Spleen (tissue), 11 donors: ENCODE measurements around the gene CSRP1. TPM values are rescaled to one million over a fixed set of nuclear protein-coding genes. Genes with fewer than 3 reads are reported as not detected.

Source experiments
- DNase-seq: peaks from one replicate; pipeline ENCODE4 v3.0.0-alpha.2; 2020
- H3K27ac ChIP-seq, 8 donors: fragments of 200-600 bp; sonication (generic) in 7 of 8; 1 replicate in 4 of 8; 2 replicates in 4 of 8; pipeline versions ENCODE4 v1.5.0 to v1.8.0; 2016 to 2021; ENCODE audit warnings: inconsistent platforms in 4 of 8, mild to moderate bottlenecking in 4 of 8, moderate library complexity in 1 of 8
- H3K27me3 ChIP-seq, 7 donors: fragments of 200-600 bp; sonication (generic) in 6 of 7; replicated peaks in 1 of 7; 1 replicate in 4 of 7; 2 replicates in 3 of 7; pipeline versions ENCODE4 v1.5.0 to v1.8.0; 2016 to 2021; ENCODE audit warnings: inconsistent platforms in 3 of 7, mild to moderate bottlenecking in 1 of 7
- H3K36me3 ChIP-seq, 6 donors: fragments of 200-600 bp; sonication (generic) in 5 of 6; 1 replicate in 4 of 6; 2 replicates in 2 of 6; pipeline versions ENCODE4 v1.5.0 to v1.8.0; 2016 to 2021; ENCODE audit warnings: inconsistent platforms in 2 of 6
- H3K4me1 ChIP-seq, 6 donors: fragments of 200-600 bp; sonication (generic) in 5 of 6; 1 replicate in 3 of 6; 2 replicates in 3 of 6; pipeline versions ENCODE4 v1.5.0 to v1.8.0; 2016 to 2021; ENCODE audit warnings: inconsistent platforms in 3 of 6
- H3K4me3 ChIP-seq, 8 donors: fragments of 200-600 bp; sonication (generic) in 7 of 8; 1 replicate in 4 of 8; 2 replicates in 4 of 8; pipeline versions ENCODE4 v1.5.0 to v1.8.0; 2016 to 2021; ENCODE audit warnings: inconsistent platforms in 4 of 8, mild to moderate bottlenecking in 4 of 8, moderate library complexity in 2 of 8
- H3K9me3 ChIP-seq, 8 donors: fragments of 200-600 bp; sonication (generic) in 7 of 8; 1 replicate in 4 of 8; 2 replicates in 4 of 8; pipeline versions ENCODE4 v1.5.0 to v1.8.0; 2016 to 2021; ENCODE audit warnings: inconsistent platforms in 4 of 8
- POLR2A ChIP-seq, 3 donors: fragments of 450-650 bp; IDR thresholded peaks; one replicate each; pipeline ENCODE4 v1.5.1; 2017; ENCODE audit warnings: antibody characterized with exemption in 3 of 3, mild to moderate bottlenecking in 1 of 3
- POLR2AphosphoS5 ChIP-seq, 3 donors: sonication (generic); formaldehyde crosslinking; IDR thresholded peaks; one replicate each; pipeline ENCODE4 v1.5.1; 2017; ENCODE audit warnings: antibody characterized with exemption in 3 of 3
- WGBS, 5 donors: extraction: QIAGEN DNeasy Blood & Tissue Kit in 3 of 5; methylation state at CpG; one replicate each; pipeline versions ENCODE4 v1.1.5 to v1.1.7; 2013 to 2018; 5-methylcytosine and 5-hydroxymethylcytosine counted together
- intact Hi-C: fragments of 100-400 bp; cut with DNase I; formaldehyde crosslinking; loops from one replicate; pipeline ENCODE4 v1.15.0; 2023; ENCODE audit warnings: low total_unique reads
- polyA plus RNA-seq, 3 donors: library from polyadenylated mRNA; stranded (reverse); fragments of 200-250 nt; gene quantifications; one replicate each; pipeline ENCODE4 v1.2.1, GENCODE V29; 2013
- total RNA-seq, 7 donors: library from RNA; depleted of rRNA in 3 of 7; stranded (reverse); fragments of >200 nt in 3 of 7; fragmentation: NEBNext Ultra II Directional in 4 of 7; extraction: Animal tissue kit (Norgen Biotek cat#: 25700) in 4 of 7; gene quantifications; one replicate each; pipeline versions ENCODE4 v1.1.0 to v1.2.1, GENCODE V29; 2016 to 2021
- TF ChIP-seq, protein P1 (sequence below), 11 experiments: fragments of 200-600 bp in 7 of 11; fragments of 450-650 bp in 4 of 11; sonication (generic) in 4 of 11; IDR thresholded peaks in 8 of 11; conservative IDR thresholded peaks in 3 of 11; 1 replicate in 7 of 11; 2 replicates in 4 of 11; pipeline versions ENCODE4 v1.4.0 to v1.8.0; 2016 to 2021; ENCODE audit warnings: antibody characterized with exemption in 11 of 11, inconsistent platforms in 4 of 11, mild to moderate bottlenecking in 1 of 11
- donor health status: healthy with polysubstance abuse.
- donor health status: DM: no; HTN: no; CAD: no; lungs with moderate emphysema.
- donor health status: DM: no; HTN: no; CAD: no.
- donor health status: Bipolar disorder and iron deficiency.
- donor health status: healthy.
- donor health status: DM: no; HTN: no; CAD: no.
- donor health status: DM: yes; HTN: yes; CAD: no.

The CSRP1 gene
- total and polyA plus RNA-seq, 10 donors = 67.1 to 360 (median 182) TPM

DNA sequence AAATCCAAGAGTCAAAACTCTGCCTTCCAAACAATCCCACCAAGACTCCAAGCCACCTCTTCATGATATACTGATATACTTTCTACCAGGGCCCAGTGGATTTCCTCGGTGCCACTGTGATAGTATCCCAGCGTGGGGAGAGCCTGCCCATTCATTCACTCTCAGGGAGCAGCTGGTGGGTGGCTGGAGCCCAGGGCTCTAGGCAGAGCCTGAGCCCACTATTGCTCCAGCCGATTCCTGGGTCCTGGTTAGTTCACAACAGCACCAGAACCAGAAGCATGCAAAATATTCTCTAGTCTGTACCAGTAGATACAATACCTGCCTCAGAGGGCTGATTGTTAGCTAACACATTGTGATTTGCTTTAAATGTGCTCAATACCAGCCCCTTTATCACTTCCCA is 831 bp downstream of the CSRP1 start:
- intact Hi-C loops = no loop called here

DNA sequence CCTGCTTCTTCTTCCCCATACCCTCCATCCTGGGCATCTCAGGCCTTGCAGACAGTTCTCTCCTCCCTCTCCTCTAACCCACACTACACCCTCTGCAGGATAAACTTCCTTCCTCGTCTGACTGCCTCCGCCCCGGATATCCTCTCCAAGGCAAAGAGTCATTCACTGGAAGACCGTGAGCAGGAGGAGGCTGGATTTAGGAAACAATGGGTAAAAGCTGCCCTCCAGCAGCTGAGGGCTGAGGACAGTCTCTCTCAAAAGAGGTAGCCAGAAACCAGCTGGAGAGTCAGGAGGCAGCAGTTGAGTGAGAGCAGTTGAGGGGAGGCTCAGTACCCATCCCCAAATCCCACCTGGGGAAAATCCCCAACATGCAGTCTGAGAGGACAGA is 1.4 kb downstream of the CSRP1 start:
- intact Hi-C loops = no loop called here
- Histone ChIP-seq H3K9me3 (no peaks in the 10 kb centered on the region), H3K4me3 (peak overlapping the region; percentile 52 to 92 (median 66)), H3K4me1 (peaks cover 17 to 76% (median 51%) of the 10 kb centered on the region in 6 donors), H3K36me3 (peaks cover 0 to 15% (median 0%) of the 10 kb centered on the region in 6 donors), H3K27me3 (no peaks in the 10 kb centered on the region), H3K27ac (peak overlapping the region; percentile 29 to 93 (median 89))
- 10 to 17% (median 13%) methylated on average over 4 of the region's 4 CpGs for WGBS, 5 donors
- peak in 2 of 3 donors; percentile 41 to 76 for TF ChIP-seq POLR2AphosphoS5 (IDR thresholded peaks at IDR 0.05)
- TF ChIP-seq, protein P1, sequence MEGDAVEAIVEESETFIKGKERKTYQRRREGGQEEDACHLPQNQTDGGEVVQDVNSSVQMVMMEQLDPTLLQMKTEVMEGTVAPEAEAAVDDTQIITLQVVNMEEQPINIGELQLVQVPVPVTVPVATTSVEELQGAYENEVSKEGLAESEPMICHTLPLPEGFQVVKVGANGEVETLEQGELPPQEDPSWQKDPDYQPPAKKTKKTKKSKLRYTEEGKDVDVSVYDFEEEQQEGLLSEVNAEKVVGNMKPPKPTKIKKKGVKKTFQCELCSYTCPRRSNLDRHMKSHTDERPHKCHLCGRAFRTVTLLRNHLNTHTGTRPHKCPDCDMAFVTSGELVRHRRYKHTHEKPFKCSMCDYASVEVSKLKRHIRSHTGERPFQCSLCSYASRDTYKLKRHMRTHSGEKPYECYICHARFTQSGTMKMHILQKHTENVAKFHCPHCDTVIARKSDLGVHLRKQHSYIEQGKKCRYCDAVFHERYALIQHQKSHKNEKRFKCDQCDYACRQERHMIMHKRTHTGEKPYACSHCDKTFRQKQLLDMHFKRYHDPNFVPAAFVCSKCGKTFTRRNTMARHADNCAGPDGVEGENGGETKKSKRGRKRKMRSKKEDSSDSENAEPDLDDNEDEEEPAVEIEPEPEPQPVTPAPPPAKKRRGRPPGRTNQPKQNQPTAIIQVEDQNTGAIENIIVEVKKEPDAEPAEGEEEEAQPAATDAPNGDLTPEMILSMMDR (IDR thresholded peaks at IDR 0.05 in 8 of 11, conservative IDR thresholded peaks at IDR 0.05 in 3 of 11) = no peak
- no peak for DNase-seq

More for the DNA sequence above, 831 bp downstream of the CSRP1 start:
- Histone ChIP-seq H3K9me3 (no peaks in the 10 kb centered on the region), H3K27me3 (no peaks in the 10 kb centered on the region), H3K4me1 (peaks cover 17 to 73% (median 53%) of the 10 kb centered on the region in 6 donors), H3K36me3 (peaks cover 0 to 9% (median 0%) of the 10 kb centered on the region in 6 donors), H3K27ac (peak overlapping the region; percentile 69 to 93 (median 89)), H3K4me3 (peak overlapping the region; percentile 52 to 92 (median 66))
- TF ChIP-seq, protein P1 (IDR thresholded peaks at IDR 0.05 in 8 of 11, conservative IDR thresholded peaks at IDR 0.05 in 3 of 11) = no peak
- TF ChIP-seq POLR2A (IDR thresholded peaks at IDR 0.05) (no peak), POLR2AphosphoS5 (IDR thresholded peaks at IDR 0.05) (no peak)
- 58 to 74% (median 67%) methylated on average over 3 of the region's 3 CpGs for WGBS, 5 donors
- no peak for DNase-seq

DNA sequence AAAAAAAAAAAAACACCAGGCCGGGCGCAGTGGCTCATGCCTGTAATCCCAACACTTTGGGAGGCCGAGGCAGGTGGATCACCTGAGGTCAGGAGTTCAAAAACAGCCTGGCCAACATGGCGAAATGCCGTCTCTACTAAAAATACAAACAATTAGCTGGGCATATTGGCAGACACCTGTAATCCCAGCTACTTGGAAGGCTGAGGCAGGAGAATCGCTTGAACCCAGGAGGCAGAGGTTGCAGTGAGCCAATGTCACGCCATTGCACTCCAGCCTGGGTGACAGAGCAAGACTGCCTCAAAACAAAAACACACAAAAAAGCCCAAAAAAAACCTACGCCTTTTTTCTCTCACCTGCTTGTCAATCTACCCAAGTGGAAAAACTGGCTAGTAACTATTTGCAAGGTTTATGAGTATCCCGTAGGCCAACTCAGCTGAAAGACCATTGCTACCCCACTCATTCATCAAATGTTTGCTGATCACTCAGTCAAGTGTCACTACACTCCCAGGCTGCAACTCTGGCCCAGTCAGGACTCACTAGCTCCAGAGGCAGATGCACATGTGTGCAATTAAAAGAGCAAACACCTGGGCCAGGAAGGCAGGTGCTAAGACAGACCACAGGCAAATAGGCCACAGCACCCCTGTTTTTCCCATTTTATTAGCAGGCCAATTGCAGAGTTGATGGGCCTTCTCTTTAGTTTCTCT is 2.0 kb downstream of the CSRP1 start:
- 83 to 91% (median 86%) methylated on average over 9 of the region's 9 CpGs for WGBS, 5 donors
- Histone ChIP-seq H3K36me3 (peaks cover 0 to 20% (median 0%) of the 10 kb centered on the region in 6 donors), H3K27me3 (no peaks in the 10 kb centered on the region), H3K4me1 (peaks cover 17 to 81% (median 52%) of the 10 kb centered on the region in 6 donors), H3K4me3 (peak overlapping the region in 6 of 8 donors; percentile 56 to 92 (median 68)), H3K9me3 (no peaks in the 10 kb centered on the region), H3K27ac (peak overlapping the region in 6 of 8 donors; percentile 85 to 93 (median 90))
- intact Hi-C loops = no loop called here
- DNase-seq = peak; percentile 37
- TF ChIP-seq POLR2A (IDR thresholded peaks at IDR 0.05) (no peak), POLR2AphosphoS5 (IDR thresholded peaks at IDR 0.05) (no peak)
- TF ChIP-seq, protein P1 (IDR thresholded peaks at IDR 0.05 in 8 of 11, conservative IDR thresholded peaks at IDR 0.05 in 3 of 11) = no peak

DNA sequence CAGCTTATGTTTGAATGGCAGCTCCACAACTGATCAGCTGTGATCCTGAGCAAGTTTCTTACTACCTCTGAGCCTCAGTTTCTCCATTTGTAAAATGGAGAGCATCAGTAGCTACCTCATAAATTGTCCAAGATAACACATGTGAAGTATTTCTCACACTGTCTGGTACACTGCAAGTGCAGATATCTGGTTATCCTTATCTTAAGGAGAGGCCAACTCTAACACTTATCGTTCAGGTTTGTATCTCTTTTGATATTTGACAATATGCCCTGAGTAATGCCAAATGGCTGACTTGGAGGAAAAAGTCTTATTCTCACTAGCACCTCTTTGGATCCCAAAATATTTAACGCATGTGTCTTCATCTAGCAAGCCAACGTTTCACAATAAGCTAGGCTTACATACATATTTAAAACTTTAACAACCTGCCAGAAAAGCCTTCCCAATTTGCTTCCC is 2.7 kb downstream of the CSRP1 start:
- H3K27me3 ChIP-seq = no peaks in the 10 kb centered on the region
- intact Hi-C loops = no loop called here
- TF ChIP-seq POLR2AphosphoS5 (IDR thresholded peaks at IDR 0.05) (no peak), POLR2A (IDR thresholded peaks at IDR 0.05) (no peak)
- TF ChIP-seq, protein P1 (IDR thresholded peaks at IDR 0.05 in 8 of 11, conservative IDR thresholded peaks at IDR 0.05 in 3 of 11) = no peak
- no peak for DNase-seq
- peak overlapping the region in 4 of 8 donors; percentile 3 to 92 (median 74) for H3K4me3 ChIP-seq
- peaks cover 17 to 89% (median 54%) of the 10 kb centered on the region in 6 donors for H3K4me1 ChIP-seq
- no peaks in the 10 kb centered on the region for H3K9me3 ChIP-seq
- H3K27ac ChIP-seq = peak overlapping the region in 7 of 8 donors; percentile 72 to 93 (median 89)
- 66 to 87% (median 82%) methylated on average over 3 of the region's 3 CpGs for WGBS, 5 donors
- peaks cover 0 to 26% (median 0%) of the 10 kb centered on the region in 6 donors for H3K36me3 ChIP-seq
